PFSK-1 (cell line): ENCODE measurements around the gene MS4A3.

ENCODE experiments used
- FOXP2 ChIP-seq: optimal IDR thresholded peaks from 2 replicates; pipeline ENCODE3; 2011; ENCODE audit warnings: borderline replicate concordance, control low read depth, inconsistent platforms; ENCODE audit not compliant: insufficient read depth; ENCODE audit errors: extremely low read length, extremely low read depth
- POLR2AphosphoS5 ChIP-seq: IDR thresholded peaks from 2 replicates; pipeline ENCODE4 v1.6.1; 2012; ENCODE audit warnings: low read depth, mild to moderate bottlenecking, control low read depth, low read length, moderate library complexity
- REST ChIP-seq, 2 experiments: IDR thresholded peaks; 2 replicates each; pipeline versions ENCODE4 v1.6.1 to v1.8.0; 2011 to 2012; ENCODE audit warnings: low read depth in 2 of 2, low read length in 2 of 2, control low read depth in 1 of 2, inconsistent platforms in 1 of 2, mild to moderate bottlenecking in 1 of 2, moderate library complexity in 1 of 2; ENCODE audit not compliant: insufficient read depth in 1 of 2
- SIN3A ChIP-seq: IDR thresholded peaks from 2 replicates; pipeline ENCODE4 v1.6.1; 2012; ENCODE audit warnings: mild to moderate bottlenecking, low read length, moderate library complexity, borderline replicate concordance; ENCODE audit not compliant: insufficient read depth
- TAF1 ChIP-seq: IDR thresholded peaks from 2 replicates; pipeline ENCODE4 v1.6.1; 2012; ENCODE audit warnings: low read length, control low read depth, borderline replicate concordance; ENCODE audit not compliant: insufficient read depth

- TF ChIP-seq REST (IDR thresholded peaks at IDR 0.05; ENCODE audit: insufficient read depth in 1 of 2, low read depth in 2 of 2, low read length in 2 of 2) (no peak), TAF1 (no peak), POLR2AphosphoS5 (no peak), SIN3A (no peak), FOXP2 (no peak)
Measured at GRCh38 chr11:60087239-60087638, 30.8 kb downstream of the MS4A3 start.
